ENCODE results near the gene CACNB3.
"Not testable (repeated sequence)": the region's sequence is repeated elsewhere in the genome, so short reads cannot be mapped to it uniquely, and the experiment has no call there.

Gene CACNB3

DNA sequence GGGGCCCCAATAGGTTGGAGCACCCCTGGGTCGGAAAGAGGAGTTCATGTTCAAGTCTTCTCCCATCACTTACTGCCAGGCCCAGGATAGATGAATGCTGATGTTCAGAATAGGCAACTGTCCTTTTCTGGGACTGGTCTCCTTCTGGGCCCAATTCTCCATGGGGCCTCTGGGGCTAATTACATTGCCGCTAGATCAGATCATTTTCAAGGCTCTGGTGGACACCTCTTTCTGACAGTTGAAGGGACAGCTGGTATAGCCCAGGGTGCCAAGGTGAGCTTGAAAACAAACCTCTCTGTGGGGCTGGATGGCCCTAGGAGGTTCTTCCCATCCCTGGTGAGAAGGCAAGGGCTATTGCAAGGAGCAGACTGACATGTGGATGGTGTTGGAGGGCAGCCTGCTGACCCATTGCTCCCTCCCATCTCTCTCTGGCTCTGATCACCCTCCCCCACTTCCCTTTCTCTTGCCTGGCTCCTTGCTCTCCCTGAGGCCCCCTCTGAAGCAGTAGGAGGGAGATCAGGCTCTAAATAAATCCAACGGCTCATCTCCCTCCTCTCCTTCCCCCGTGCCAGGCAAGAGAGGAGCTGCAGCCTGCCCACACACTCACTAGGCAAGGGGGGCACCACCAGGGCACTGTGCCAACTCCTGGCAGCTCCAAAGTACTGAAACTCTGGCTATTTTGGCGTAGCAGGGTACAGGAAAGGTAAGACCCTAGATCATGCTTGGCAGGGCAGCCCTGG is 1.9 kb downstream of the CACNB3 start:
- no peak for DNase-seq

DNA sequence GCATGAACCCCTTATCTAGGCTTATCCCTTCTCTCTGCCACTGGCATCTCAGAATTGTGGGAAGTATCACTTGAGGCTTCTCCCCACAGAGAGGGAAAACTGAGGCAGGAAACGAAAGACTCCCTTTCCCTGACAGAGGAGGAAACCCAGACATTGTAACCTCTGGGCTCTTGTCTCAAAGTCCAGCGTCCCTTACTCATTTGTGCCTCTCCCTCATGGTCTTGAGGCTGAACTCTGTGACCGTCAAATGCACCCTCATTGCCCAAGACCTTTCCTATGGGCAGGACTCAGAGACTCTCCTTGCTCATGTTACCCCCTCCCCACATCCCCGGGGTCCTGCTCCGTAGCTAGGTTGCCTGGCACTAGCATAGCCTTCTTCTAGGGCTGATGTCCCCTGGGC is 3.8 kb downstream of the CACNB3 start:
- no peak for DNase-seq

DNA sequence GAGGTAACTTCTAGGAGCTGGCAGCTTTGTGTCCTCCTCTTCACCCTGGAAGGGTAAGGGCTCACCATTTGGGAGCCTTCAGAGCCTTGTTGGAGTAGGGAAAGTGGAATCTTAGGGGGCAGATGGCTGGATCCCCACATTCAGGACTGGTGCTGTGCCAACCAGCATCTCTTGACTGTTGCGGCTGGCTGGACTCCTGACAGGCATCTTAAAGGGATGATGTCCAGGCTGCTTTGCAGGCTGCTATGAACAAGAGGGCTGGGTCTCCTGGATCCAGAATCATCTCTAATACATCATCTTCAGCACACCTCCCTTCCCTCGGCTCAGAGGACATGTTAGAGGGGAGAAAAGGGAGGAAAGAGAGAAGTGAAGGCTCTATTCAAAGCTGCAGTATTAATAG is 4.4 kb downstream of the CACNB3 start:
- DNase-seq: no peak

DNA sequence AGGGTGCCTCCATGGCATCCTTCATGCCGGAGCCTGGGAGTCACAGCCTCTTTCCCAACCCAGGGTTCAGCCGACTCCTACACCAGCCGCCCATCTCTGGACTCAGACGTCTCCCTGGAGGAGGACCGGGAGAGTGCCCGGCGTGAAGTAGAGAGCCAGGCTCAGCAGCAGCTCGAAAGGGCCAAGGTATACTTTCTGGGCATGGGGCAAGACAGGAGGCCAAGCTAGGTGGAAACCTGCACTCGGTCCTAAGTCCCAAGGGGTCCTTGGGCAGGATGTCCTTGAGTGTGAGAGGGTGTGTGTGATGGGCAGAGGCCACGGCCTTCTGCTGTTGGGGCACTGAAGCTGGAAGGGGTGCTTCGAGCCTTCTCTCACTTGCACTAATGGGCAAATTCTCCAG is 5.0 kb downstream of the CACNB3 start:
- DNase-seq: no peak

DNA sequence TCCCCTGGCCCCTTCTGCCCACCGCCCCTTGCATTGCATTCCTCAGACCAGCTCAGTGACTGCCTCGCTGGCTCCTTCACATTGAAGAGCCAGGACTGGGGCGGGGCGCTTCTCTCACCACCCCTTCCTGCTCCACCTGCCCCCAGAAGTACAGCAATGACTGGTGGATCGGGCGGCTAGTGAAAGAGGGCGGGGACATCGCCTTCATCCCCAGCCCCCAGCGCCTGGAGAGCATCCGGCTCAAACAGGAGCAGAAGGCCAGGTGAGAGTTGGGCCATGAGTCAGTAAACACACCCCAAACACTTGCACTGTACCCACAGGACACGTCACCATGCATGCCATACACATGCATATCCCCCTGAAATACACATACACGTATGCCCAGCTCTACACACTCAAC is 5.8 kb downstream of the CACNB3 start:
- no peak for DNase-seq

GRCh38 chr12:48824905-48825304 is 6.6 kb downstream of the CACNB3 start:
- DNase-seq: no peak

DNA sequence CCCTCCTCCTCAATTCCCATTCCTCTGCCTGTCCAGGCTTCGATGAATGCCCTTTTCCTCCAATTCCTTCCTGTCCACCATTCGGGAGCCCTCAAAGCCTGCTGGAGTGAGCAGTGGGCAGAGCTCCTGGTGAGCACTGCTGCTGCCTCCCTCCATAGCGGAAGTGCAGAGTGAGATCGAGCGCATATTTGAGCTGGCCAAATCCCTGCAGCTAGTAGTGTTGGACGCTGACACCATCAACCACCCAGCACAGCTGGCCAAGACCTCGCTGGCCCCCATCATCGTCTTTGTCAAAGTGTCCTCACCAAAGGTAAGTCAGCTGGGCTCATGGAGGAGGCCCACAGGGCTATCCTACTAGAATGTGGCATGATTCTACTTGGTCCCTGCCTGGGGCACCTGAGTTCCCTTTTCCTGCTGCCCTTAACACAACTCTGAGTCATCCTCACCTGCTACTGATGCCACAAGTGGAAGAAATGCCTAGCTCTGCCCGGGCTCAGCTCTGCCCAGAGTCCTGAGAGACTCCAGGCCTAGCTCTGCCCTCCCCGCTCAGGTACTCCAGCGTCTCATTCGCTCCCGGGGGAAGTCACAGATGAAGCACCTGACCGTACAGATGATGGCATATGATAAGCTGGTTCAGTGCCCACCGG is 8.0 kb downstream of the CACNB3 start:
- DNase-seq: no peak

DNA sequence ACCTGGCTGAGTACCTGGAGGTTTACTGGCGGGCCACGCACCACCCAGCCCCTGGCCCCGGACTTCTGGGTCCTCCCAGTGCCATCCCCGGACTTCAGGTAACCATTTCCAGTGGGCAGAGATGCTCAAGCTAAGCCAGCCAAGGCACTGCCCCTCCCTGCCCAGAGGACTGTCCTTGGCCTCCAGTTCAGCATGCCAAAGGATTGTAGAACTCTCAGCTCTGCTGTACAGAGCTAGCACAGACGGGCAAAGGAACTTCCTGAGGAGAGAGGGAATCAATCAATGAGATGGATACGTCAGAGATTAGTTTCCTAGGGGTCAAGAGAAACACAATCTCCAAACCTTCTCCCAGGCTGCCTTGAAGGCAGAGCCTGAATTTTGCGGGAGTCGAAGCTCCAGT is 8.7 kb downstream of the CACNB3 start:
- no peak for DNase-seq

- DNase-seq: no peak
These were observed 9.3 kb downstream of the CACNB3 start for GRCh38 chr12:48827513-48828096.

DNA sequence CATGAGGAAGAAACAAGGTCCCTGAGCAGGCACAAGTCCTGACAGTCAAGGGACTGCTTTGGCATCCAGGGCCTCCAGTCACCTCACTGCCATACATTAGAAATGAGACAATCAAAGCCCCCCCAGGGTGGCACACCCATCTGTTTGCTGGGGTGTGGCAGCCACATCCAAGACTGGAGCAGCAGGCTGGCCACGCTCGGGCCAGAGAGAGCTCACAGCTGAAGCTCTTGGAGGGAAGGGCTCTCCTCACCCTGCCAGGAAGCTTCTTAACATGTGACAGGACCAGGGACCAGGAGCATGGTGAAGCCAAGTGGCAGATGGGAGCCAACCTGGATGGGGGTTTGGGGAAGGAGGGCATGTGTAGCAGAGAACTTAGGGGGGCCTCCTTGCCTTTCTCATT is 10.0 kb downstream of the CACNB3 start:
- DNase-seq: no peak

DNA sequence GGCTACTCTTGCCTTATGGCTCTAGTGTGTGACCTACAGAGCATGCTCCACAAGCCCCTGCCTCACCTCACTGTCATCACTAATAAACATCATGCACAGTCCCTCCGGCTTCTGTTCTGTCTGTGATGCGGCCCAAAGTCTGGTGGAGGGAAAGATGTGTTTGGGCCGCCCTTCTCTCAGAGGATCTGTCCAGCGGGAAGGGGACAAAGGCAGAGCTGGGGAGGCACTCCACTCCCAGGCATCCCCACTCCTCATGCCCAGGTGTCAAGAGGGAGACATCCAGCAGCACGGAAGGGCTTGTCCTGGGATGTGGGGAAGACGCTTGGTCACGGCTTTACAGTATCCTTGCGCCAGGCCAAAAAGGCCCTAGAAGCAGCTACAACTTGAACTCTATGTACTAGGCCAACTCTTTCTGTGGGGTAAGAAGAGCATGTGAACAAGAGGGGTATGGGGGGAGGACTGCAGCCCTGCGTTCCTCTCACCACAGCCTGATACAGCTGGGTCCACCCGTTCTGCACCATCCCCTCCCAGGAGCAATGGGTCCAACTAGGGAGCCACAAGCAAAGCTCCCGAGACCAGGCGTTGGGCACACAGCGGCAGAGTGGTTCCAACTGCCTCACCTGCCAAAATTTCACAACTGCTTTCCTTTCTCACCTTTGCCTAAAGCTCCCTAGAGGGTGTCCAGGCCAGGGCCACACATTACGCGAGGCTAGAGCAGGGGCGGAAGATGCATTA is 10.7 kb downstream of the CACNB3 start:
- DNase-seq: no peak

GRCh38 chr12:48831257-48831656 is 13.0 kb downstream of the CACNB3 start:
- no peak for DNase-seq

DNA sequence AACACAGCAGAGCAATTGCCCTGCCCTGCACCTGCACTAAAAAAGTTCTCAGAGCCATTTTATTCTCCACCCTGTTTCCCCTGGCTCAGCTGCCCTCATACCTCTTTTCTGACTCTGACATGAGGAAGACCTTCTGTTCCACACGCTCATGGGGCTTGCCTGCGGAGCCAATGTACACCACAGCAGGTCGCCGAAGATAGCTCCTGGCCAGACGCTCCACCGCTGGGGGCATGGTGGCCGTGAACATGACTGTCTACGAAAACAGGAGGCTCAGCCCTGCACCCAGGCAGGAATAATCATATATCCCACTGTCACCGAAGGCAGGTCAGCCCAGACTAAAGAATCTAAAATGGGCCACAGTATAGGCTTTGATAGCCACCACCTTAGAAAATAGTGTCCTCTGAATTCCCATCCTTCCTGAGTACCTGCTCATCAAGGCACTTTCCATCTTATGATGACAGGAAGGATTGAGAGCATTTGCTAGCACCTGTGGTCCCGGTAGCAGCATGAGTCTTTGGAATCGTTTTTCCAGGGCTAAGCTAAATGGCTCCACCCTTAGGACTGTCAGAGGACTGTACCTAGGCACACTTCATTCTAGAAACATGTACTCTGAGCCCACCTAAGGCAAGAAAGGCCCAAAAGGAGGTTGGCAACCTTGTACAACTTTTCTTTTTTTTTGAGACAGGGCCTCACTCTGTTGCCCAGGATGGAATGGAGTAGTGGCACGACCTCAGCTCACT is 14.2 kb downstream of the CACNB3 start:
- DNase-seq: no peak

DNA sequence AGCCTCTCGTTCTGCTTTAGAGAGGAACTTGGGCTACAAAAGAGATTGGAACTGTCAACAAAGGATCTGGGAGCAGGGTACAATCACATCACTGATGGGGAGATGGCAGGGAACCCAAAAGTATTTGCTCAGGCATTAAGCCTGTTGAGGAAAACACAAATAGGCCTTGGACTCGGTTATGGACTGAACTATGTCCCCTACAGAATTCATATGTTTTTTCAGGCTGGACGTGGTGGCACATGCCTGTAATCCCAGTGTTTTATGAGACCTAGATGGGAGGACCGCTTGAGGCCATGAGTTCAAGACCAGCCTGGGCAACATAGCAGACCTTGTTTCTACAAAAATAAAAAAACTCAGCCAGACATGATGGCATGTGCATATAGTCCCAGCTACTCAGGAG is 19.8 kb downstream of the CACNB3 start:
- DNase-seq: no peak

DNA sequence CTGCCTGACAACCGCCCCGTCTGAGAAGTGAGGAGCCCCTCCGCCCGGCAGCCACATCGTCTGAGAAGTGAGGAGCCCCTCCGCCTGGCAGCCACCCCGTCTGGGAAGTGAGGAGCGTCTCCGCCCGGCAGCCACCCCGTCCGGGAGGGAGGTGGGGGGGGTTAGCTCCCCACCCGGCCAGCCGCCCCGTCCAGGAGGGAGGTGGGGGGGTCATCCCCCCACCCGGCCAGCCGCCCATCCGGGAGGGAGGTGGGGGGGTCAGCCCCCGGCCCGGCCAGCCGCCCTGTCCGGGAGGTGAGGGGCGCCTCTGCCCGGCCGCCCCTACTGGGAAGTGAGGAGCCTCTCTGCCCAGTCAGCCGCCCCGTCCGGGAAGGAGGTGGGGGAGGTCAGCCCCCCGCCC is 23.7 kb downstream of the CACNB3 start:
- not testable (repeated sequence) for DNase-seq

DNA sequence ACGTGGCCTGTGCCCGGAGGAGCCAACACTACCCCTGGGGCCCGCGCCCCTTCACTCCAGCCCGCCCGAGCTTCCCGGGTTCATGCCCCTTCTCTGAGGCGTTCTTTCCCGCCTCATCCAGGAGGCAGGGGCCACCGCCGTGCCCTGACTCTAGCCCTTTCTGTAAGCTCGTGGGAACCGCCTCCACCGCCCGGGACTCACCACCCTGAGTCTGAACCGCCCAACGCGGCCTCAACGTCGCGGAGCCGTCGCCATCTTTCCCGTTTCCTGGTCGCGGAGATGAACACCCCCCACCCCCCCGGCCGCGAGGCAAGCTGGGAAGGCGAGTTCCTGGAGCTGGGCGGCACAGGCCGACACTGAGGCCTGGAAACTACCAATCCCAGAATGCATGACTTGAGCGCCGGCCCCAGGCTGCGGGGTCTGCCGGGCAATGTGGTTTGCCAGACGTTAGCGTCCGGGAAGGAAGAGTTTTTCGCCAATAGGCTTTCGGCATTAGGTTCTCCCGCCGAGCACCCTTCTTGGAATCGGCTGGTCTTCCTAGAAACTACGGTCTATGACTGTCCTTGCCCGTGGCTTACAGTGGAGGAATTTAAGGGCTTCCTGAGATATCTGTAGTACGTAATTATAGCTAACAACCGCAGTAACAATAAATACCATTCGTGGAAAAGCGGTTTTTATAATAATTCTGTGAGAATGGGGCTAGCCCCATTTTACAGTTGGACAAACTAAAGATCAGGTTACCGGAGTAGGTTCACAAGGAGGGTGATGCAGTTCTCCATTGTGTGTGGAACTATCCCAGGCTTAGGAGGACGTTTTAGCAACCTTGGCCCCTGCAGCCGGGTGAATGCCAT is 33.8 kb downstream of the CACNB3 start, which contains the start of gene DDX23:
DDX23 (minus strand) TSS at position 281 of the 851 bp plus-strand sequence. CDS start 6,381 bp downstream, outside the sequence.
- DNase-seq: peak; percentile 97 to 98

DNA sequence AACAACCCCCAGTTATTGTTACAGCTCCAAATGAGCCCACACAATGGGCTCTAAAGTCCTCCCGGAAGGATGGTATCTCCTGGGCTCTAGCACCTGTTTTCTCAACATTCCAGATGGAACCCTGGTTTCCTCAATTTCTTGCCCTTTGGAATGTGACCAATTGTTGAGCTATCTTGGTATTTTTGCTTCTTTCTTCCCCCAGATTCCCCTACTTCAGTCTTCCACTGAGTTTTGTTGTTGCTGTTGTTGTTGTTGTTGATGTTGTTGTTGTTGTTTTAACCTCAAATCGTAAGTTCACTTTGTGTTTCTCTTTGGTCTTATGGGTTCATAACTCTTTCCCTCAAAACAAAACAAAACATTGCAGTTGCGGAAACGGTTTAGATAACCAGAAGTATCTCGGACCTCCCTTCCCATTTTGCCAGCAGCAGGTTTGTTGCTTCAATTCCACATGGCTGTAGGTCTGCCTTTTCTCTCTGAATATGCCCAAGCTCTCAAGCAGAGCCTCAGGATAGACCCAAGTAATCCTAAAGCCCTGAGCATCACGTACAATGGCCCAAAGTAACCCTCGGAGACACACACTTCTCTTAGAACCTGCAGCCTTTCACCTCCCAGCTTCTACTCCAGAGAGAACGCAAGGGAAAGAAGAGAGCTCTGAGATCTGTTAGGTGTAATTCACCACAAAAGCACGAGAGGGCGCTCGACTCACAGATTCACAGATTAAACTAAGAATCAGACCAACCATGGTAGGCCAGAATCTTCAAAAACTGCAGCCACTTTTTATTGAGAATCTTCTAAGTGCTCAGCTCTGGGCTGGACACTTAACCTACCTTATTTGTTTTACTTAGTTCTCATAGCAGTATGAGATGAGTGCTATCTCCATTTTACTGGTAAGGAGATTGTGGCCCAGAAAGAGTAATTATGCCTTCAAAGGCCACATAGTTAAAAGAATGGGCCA is 34.7 kb downstream of the CACNB3 start:
- peak; percentile 83 to 84 for DNase-seq

DNA sequence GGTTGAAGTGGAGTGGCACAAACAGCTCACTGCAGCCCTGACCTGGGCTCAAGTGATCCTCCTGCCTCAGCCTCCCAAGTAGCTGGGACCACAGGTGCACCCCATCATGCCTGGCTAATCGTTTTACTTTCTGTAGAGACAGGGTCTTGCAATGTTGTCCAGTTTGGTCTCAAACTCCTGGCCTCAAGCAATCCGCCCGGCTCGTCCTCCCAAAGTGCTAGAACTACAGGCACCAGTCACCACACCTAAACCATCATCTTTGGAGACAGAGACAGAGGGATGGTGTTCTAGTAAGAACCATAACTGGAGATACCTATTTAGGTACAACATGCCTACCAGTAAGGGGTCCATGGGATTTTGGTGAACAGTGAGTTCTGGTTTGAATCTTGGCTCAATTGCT is 36.2 kb downstream of the CACNB3 start:
- DNase-seq: no peak

DNA sequence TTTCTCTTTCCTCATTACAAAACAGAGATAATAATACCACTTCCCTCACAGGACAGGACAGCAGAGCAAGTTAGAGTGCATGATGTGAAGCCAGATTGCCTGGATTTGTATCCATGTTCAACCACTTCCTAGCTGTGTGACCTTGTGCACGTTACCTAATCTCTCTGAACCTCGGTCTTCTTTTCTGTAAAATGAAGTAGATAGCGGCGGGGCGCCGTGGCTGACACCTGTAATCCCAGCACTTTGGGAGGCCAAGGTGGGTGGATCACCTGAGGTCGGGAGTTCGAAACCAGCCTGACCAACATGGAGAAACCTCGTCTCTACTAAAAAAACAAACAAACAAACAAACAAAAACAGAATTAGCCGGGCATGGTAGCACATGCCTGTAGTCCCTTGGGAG is 36.6 kb downstream of the CACNB3 start:
- not testable (repeated sequence) for DNase-seq

- no peak for DNase-seq
These were observed 38.1 kb downstream of the CACNB3 start for GRCh38 chr12:48856379-48856778.

All from hippocampal formation (tissue), 2 donors.